ENCODE results near the gene MTHFSD.

DNA sequence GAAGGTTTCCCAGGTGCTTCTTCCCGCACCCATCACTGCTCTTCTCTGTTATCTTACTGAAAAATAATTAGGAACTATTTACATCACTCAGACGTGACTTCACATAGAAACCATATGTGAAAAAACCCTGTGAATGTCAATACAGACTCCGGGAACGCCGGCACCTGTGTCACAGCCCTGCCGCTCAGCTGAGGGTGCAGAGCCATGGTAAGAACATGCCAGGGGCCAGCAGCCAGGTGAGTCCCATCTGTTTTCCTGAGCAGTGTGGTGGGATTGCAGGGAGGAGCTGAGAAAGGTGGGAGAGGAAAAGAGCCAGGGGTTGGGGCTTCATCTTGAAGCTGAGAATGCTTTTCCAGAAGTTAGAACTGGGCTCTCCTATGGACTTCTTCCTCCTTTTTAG, 31.0 kb downstream of the MTHFSD start:
- no peak for TF ChIP-seq TEAD4 (IDR thresholded peaks at IDR 0.05)
- no peak for TF ChIP-seq CREB1 (IDR thresholded peaks at IDR 0.05; ENCODE audit: low read depth)
- TF ChIP-seq, protein P1, sequence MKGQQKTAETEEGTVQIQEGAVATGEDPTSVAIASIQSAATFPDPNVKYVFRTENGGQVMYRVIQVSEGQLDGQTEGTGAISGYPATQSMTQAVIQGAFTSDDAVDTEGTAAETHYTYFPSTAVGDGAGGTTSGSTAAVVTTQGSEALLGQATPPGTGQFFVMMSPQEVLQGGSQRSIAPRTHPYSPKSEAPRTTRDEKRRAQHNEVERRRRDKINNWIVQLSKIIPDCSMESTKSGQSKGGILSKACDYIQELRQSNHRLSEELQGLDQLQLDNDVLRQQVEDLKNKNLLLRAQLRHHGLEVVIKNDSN (IDR thresholded peaks at IDR 0.05): no peak
- TF ChIP-seq NFIC (IDR thresholded peaks at IDR 0.05): no peak
- TF ChIP-seq RAD21 (IDR thresholded peaks at IDR 0.05; ENCODE audit: low read depth): no peak
- TF ChIP-seq FOXM1 (IDR thresholded peaks at IDR 0.05; ENCODE audit: borderline replicate concordance, low read depth): no peak
- TF ChIP-seq TAF1 (IDR thresholded peaks at IDR 0.05; ENCODE audit: low read depth): no peak
- TF ChIP-seq, protein P2, sequence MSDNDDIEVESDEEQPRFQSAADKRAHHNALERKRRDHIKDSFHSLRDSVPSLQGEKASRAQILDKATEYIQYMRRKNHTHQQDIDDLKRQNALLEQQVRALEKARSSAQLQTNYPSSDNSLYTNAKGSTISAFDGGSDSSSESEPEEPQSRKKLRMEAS (IDR thresholded peaks at IDR 0.05): no peak
- TF ChIP-seq EGR1 (IDR thresholded peaks at IDR 0.05): no peak
- TF ChIP-seq CEBPB (IDR thresholded peaks at IDR 0.05): no peak
- TF ChIP-seq, protein P3, sequence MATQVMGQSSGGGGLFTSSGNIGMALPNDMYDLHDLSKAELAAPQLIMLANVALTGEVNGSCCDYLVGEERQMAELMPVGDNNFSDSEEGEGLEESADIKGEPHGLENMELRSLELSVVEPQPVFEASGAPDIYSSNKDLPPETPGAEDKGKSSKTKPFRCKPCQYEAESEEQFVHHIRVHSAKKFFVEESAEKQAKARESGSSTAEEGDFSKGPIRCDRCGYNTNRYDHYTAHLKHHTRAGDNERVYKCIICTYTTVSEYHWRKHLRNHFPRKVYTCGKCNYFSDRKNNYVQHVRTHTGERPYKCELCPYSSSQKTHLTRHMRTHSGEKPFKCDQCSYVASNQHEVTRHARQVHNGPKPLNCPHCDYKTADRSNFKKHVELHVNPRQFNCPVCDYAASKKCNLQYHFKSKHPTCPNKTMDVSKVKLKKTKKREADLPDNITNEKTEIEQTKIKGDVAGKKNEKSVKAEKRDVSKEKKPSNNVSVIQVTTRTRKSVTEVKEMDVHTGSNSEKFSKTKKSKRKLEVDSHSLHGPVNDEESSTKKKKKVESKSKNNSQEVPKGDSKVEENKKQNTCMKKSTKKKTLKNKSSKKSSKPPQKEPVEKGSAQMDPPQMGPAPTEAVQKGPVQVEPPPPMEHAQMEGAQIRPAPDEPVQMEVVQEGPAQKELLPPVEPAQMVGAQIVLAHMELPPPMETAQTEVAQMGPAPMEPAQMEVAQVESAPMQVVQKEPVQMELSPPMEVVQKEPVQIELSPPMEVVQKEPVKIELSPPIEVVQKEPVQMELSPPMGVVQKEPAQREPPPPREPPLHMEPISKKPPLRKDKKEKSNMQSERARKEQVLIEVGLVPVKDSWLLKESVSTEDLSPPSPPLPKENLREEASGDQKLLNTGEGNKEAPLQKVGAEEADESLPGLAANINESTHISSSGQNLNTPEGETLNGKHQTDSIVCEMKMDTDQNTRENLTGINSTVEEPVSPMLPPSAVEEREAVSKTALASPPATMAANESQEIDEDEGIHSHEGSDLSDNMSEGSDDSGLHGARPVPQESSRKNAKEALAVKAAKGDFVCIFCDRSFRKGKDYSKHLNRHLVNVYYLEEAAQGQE (IDR thresholded peaks at IDR 0.05; ENCODE audit: low read depth): no peak
- TF ChIP-seq EP300 (IDR thresholded peaks at IDR 0.05; ENCODE audit: borderline replicate concordance): no peak
- TF ChIP-seq ZBTB7A (IDR thresholded peaks at IDR 0.05; ENCODE audit: low read depth): no peak
- no peak for TF ChIP-seq YY1 (IDR thresholded peaks at IDR 0.05; ENCODE audit: low read depth)

Measured in Ishikawa (cell line).